WTC11 (cell line): ENCODE data around the gene FOLR2. TPM values are rescaled to one million over a fixed set of nuclear protein-coding genes. Genes with fewer than 3 reads are reported as not detected.
"Not testable (repeated sequence)": the region's sequence is repeated elsewhere in the genome, so short reads cannot be mapped to it uniquely, and the experiment has no call there.

Source experiments
- ATAC-seq: fragments of 200-7000 bp; cut with Tn5 transposase; 2 replicates; pipeline ENCODE4 v1.10.0; 2021; ENCODE audit warnings: mild to moderate bottlenecking, moderate library complexity
- CTCF ChIA-PET: fragments of 300-600 bp; sonication (Branson Sonifier 250); formaldehyde crosslinking; loops from one replicate; lab custom pipeline; 2021; ENCODE audit warnings: antibody characterized with exemption; lab: Charles Lee
- POLR2A ChIA-PET: fragments of 350-600 bp; sonication (Branson Sonifier 250); formaldehyde crosslinking; loops from one replicate; lab custom pipeline; 2021; ENCODE audit warnings: antibody characterized with exemption; lab: Charles Lee
- DNase-seq: peaks from one replicate; pipeline ENCODE4 v3.0.0; 2021; ENCODE audit warnings: low spot score
- H3K27ac Mint-ChIP-seq: 2 replicates; pipeline ENCODE4 v1.8.0; 2021; ENCODE audit warnings: mixed read lengths
- H3K27me3 Mint-ChIP-seq: 2 replicates; pipeline ENCODE4 v1.8.0; 2021; ENCODE audit warnings: low read depth, mild to moderate bottlenecking, moderate library complexity, mixed read lengths
- H3K36me3 Mint-ChIP-seq: 2 replicates; pipeline ENCODE4 v1.8.0; 2021; ENCODE audit warnings: mixed read lengths
- H3K4me1 Mint-ChIP-seq: 2 replicates; pipeline ENCODE4 v1.8.0; 2022; ENCODE audit warnings: mixed read lengths
- H3K4me3 Mint-ChIP-seq: 2 replicates; pipeline ENCODE4 v1.8.0; 2021; ENCODE audit warnings: mild to moderate bottlenecking, moderate library complexity, mixed read lengths
- H3K9me3 Mint-ChIP-seq: 2 replicates; pipeline ENCODE4 v1.8.0; 2021; ENCODE audit warnings: mixed read lengths
- ATF2 ChIP-seq: sonication (generic); formaldehyde crosslinking; IDR thresholded peaks from 2 replicates; pipeline ENCODE4 v1.8.1; 2022; ENCODE audit warnings: low read depth, missing genetic modification reagents, borderline replicate concordance
- CDX4 ChIP-seq: fragments of 250-450 bp; sonication (Bioruptor Pico); IDR thresholded peaks from 2 replicates; pipeline ENCODE4 v1.9.0; 2021; ENCODE audit warnings: moderate library complexity, mild to moderate bottlenecking, inconsistent platforms, borderline replicate concordance
- CREB1 ChIP-seq: sonication (generic); formaldehyde crosslinking; IDR thresholded peaks from 2 replicates; pipeline ENCODE4 v1.8.0; 2023; ENCODE audit warnings: mild to moderate bottlenecking, missing genetic modification reagents
- CTCF ChIP-seq: fragments of 200-600 bp; IDR thresholded peaks from 2 replicates; pipeline ENCODE4 v1.8.0; 2022; ENCODE audit warnings: antibody characterized with exemption
- ETV6 ChIP-seq: sonication (generic); formaldehyde crosslinking; IDR thresholded peaks from 2 replicates; pipeline ENCODE4 v1.8.1; 2022; ENCODE audit warnings: mild to moderate bottlenecking, missing genetic modification reagents
- HMGXB4 ChIP-seq: sonication (generic); formaldehyde crosslinking; IDR thresholded peaks from 2 replicates; pipeline ENCODE4 v1.8.1; 2023; ENCODE audit warnings: mild to moderate bottlenecking, moderate library complexity, missing genetic modification reagents
- JUN ChIP-seq: sonication (generic); formaldehyde crosslinking; IDR thresholded peaks from 2 replicates; pipeline ENCODE4 v1.8.0; 2023; ENCODE audit warnings: mild to moderate bottlenecking, missing genetic modification reagents
- NR3C1 ChIP-seq: sonication (generic); formaldehyde crosslinking; conservative IDR thresholded peaks from 2 replicates; pipeline ENCODE4 v1.8.1; 2023; ENCODE audit warnings: low read depth, mild to moderate bottlenecking, missing genetic modification reagents
- RELA ChIP-seq: sonication (generic); formaldehyde crosslinking; IDR thresholded peaks from 2 replicates; pipeline ENCODE4 v1.8.1; 2022; ENCODE audit warnings: missing genetic modification reagents, mild to moderate bottlenecking, borderline replicate concordance
- SMAD4 ChIP-seq: sonication (generic); formaldehyde crosslinking; IDR thresholded peaks from 2 replicates; pipeline ENCODE4 v1.8.0; 2022; ENCODE audit warnings: mild to moderate bottlenecking, missing genetic modification reagents
- USF1 ChIP-seq: sonication (generic); formaldehyde crosslinking; IDR thresholded peaks from 2 replicates; pipeline ENCODE4 v1.8.0; 2022; ENCODE audit warnings: mild to moderate bottlenecking, missing genetic modification reagents
- USF2 ChIP-seq: sonication (generic); formaldehyde crosslinking; IDR thresholded peaks from 2 replicates; pipeline ENCODE4 v1.8.1; 2023; ENCODE audit warnings: mild to moderate bottlenecking, missing genetic modification reagents, moderate library complexity
- ZNF121 ChIP-seq: sonication (generic); formaldehyde crosslinking; IDR thresholded peaks from 2 replicates; pipeline ENCODE4 v1.8.0; 2023; ENCODE audit warnings: missing genetic modification reagents
- ZNF232 ChIP-seq: sonication (generic); formaldehyde crosslinking; IDR thresholded peaks from 2 replicates; pipeline ENCODE4 v1.8.0; 2022; ENCODE audit warnings: mild to moderate bottlenecking, missing genetic modification reagents
- ZNF281 ChIP-seq: sonication (generic); formaldehyde crosslinking; IDR thresholded peaks from 2 replicates; pipeline ENCODE4 v1.8.0; 2023; ENCODE audit warnings: mild to moderate bottlenecking, missing genetic modification reagents
- ZNF425 ChIP-seq: fragments of 250-450 bp; sonication (Bioruptor Pico); conservative IDR thresholded peaks from 2 replicates; pipeline ENCODE4 v1.9.0; 2021; ENCODE audit warnings: mild to moderate bottlenecking
- ZNF671 ChIP-seq: fragments of 250-450 bp; sonication (Bioruptor Pico); IDR thresholded peaks from 2 replicates; pipeline ENCODE4 v1.8.0; 2021; ENCODE audit warnings: mild to moderate bottlenecking
- ZSCAN18 ChIP-seq: fragments of 250-450 bp; sonication (Bioruptor Pico); IDR thresholded peaks from 2 replicates; pipeline ENCODE4 v2.1.2; 2022; ENCODE audit warnings: mild to moderate bottlenecking, moderate library complexity
- total RNA-seq: library from RNA; stranded (reverse); gene quantifications from 3 replicates; pipeline ENCODE4 v1.2.3, GENCODE V29; 2021

Gene FOLR2
- total RNA-seq, 1 experiment from 2014 or later, result not detected

GRCh38 chr11:72203163-72203562, 13.4 kb upstream of the FOLR2 start (continued):
- TF ChIP-seq CTCF, result no peak
- no peak for TF ChIP-seq ZNF671 (CRISPR knock-in tag)
- TF ChIP-seq CDX4 (CRISPR knock-in tag), result no peak
- TF ChIP-seq, all 79 proteins: peak for 0

GRCh38 chr11:72204886-72205285, 11.7 kb upstream of the FOLR2 start:
- Mint-ChIP-seq H3K27me3 (no peaks in the 10 kb centered on the region; the same call in 1 of the 2 replicates), H3K36me3 (no peaks in the 10 kb centered on the region), H3K4me1 (no peaks in the 10 kb centered on the region), H3K27ac (no peak overlapping the region)
- ChIA-PET CTCF (interaction anchor here (0.9 kb wide), 1 partner anchor 61 kb away, joined by 4 read pairs; no protein-coding TSS in a partner anchor), POLR2A (no interaction called here)
- no peak for DNase-seq
- TF ChIP-seq ZSCAN18 (no peak), NR3C1 (CRISPR knock-in tag) (no peak), ZNF232 (CRISPR knock-in tag) (no peak), USF1 (CRISPR knock-in tag) (no peak), ATF2 (CRISPR knock-in tag) (no peak), ZNF281 (CRISPR knock-in tag) (no peak), CREB1 (no peak), USF2 (CRISPR knock-in tag) (no peak), RELA (no peak), HMGXB4 (CRISPR knock-in tag) (no peak), SMAD4 (no peak), ZNF425 (no peak), JUN (CRISPR knock-in tag) (no peak), ETV6 (CRISPR knock-in tag) (no peak), ZNF121 (CRISPR knock-in tag) (no peak)
- TF ChIP-seq, all 79 proteins: peak for 0
- ATAC-seq, result no peak
- Mint-ChIP-seq H3K9me3 (peaks cover 11% of the 10 kb centered on the region), H3K4me3 (no peak overlapping the region)

GRCh38 chr11:72206794-72207193, 9.8 kb upstream of the FOLR2 start:
- POLR2A ChIA-PET, result interaction anchor here (0.9 kb wide), 1 partner anchor 16 kb away, joined by 3 read pairs; no protein-coding TSS in a partner anchor

More at GRCh38 chr11:72206794-72207193, 9.8 kb upstream of the FOLR2 start:
- H3K36me3 Mint-ChIP-seq, ATAC-seq, H3K27me3 Mint-ChIP-seq, H3K27ac Mint-ChIP-seq, H3K4me3 Mint-ChIP-seq, DNase-seq, H3K9me3 Mint-ChIP-seq, H3K4me1 Mint-ChIP-seq: not testable (repeated sequence)
- CTCF ChIA-PET, result interaction anchor here (0.7 to 2.0 kb wide), 4 partner anchors 18 to 182 kb away, joined by 3 to 8 read pairs (median 6); partner anchors contain the start of gene INPPL1
